Fibroblast of pulmonary artery (primary cell): Measurements from ENCODE around the gene RNF224.

Source experiments
- DNase-seq: peaks from one replicate; pipeline ENCODE4 v3.0.0-alpha.2; 2010; ENCODE audit warnings: low read depth
- H3K4me3 ChIP-seq: replicated peaks from 2 replicates; pipeline ENCODE4 v1.5.1; 2011; ENCODE audit warnings: low read depth, mild to moderate bottlenecking, control low read depth, low read length, moderate library complexity
- CTCF ChIP-seq: IDR thresholded peaks from 2 replicates; pipeline ENCODE4 v1.5.1; 2011; ENCODE audit warnings: mild to moderate bottlenecking, control low read depth, low read length, inconsistent platforms; ENCODE audit errors: missing control alignments

Gene RNF224

DNA sequence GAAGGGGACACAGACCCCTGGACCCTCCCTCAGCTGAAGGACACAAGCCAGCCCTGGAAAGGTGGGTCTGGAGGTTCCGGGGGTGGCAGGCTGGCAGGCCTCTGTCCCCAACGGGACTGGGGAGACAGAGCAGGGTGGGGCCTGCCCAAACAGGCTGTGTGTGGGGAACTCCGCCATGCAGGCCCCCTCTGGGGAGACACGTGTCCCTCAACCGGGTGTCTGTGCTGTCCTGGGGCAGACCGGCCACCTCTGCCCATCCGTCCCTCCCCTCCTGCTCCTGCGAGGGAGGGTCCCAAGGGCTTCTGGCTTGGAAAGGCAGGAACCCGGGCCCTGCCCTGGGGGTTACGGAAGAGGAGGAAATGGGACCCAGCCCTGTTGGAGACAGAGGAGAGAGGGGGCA is 4.8 kb downstream of the RNF224 start:
- H3K4me3 ChIP-seq = no peak overlapping the region
- no peak for TF ChIP-seq CTCF
- no peak for DNase-seq

- no peak for DNase-seq
- no peak for TF ChIP-seq CTCF
- no peak overlapping the region for H3K4me3 ChIP-seq
These were observed 5.2 kb downstream of the RNF224 start for GRCh38 chr9:137232510-137232909.

DNA sequence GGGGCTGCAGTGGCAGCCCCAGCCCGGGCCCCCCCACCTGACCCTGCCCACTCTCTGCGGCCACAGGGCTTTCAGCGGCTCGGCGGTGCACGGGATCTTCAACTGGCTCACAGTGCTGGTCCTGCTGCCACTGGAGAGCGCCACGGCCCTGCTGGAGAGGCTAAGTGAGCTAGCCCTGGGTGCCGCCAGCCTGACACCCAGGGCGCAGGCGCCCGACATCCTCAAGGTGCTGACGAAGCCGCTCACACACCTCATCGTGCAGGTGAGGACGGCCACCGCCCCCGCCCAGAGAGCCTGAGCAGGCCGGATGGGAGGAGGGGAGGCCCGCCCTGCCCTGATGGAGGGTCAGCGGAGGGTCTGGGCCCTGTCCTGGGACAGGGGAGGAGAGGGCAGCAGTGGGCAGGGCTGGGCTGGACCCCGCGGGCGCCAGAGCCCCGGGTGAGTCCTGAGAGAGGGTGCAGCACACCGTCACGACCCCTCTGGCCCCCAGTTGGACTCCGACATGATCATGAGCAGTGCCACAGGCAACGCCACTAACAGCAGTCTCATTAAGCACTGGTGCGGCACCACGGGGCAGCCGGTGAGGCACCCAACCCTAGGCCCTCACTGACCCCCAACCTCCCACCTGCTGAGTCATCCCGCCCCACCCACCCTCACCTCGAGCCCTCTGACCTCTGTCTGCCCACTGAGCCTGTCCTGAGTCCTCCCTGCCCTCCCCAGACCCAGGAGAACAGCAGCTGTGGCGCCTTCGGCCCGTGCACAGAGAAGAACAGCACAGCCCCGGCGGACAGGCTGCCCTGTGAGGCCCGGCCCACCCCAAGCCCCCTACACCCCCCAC is 6.1 kb downstream of the RNF224 start:
- no peak for TF ChIP-seq CTCF
- H3K4me3 ChIP-seq = no peak overlapping the region
- DNase-seq = no peak

GRCh38 chr9:137234055-137234697 is 6.9 kb downstream of the RNF224 start:
- H3K4me3 ChIP-seq = no peak overlapping the region
- no peak for DNase-seq
- no peak for TF ChIP-seq CTCF

DNA sequence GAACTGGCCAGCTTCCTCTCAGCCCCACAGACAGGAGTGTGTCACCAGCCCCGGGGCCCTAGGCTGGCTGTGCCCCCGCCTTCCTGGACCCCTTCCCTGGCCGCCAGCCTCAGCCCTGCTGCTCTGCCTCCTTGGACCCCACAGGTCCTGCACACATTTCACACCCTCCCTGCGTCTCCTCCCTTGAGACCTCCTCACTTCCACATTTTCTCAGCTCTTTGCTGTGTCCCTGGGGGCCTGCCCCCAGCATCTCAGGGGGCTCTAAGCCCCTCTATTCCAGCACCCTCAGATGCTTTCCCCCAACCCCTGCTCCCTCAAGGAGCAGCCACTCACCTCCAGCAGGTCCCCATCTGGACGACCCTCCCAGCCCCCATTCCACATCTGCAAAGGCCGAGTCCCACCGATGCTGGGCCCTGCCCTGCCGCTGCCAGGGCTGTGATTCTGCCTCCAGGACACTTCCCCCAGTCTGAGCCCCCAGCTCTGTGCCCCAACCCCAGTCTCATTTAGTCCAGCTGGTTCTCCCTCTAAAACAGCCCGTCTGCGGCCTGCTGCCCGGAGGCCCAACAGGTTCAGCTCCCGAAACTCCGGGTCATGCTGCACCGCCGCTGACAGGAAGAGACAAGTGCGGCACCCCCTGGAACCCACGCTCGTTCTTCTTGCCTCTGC is 7.6 kb downstream of the RNF224 start:
- no peak overlapping the region for H3K4me3 ChIP-seq
- TF ChIP-seq CTCF = no peak
- DNase-seq = no peak

GRCh38 chr9:137235424-137236237 is 8.3 kb downstream of the RNF224 start:
- no peak for TF ChIP-seq CTCF
- no peak overlapping the region for H3K4me3 ChIP-seq
- DNase-seq = no peak
